ENCODE measurements around the gene DCAF4L1. TPM values are rescaled to one million over a fixed set of nuclear protein-coding genes. Genes with fewer than 3 reads are reported as not detected.

Gene DCAF4L1
- total RNA-seq, 1 donor from 2014 or later, result 0.13 TPM

- H3K36me3 ChIP-seq (ENCODE audit: control insufficient read depth, insufficient read depth, low read length), result peaks cover 1% of the 10 kb centered on the region
- H3K4me3 ChIP-seq (ENCODE audit: low read depth, low read length), result no peak overlapping the region
- peak; percentile 33 for TF ChIP-seq CTCF (IDR thresholded peaks at IDR 0.05; ENCODE audit: insufficient read depth, low read length, poor library complexity, severe bottlenecking)
- no peak for DNase-seq (ENCODE audit: low read depth)
- H3K27me3 ChIP-seq (ENCODE audit: control insufficient read depth, insufficient read depth, low read length), result no peaks in the 10 kb centered on the region
These were observed 23.9 kb upstream of the DCAF4L1 start for GRCh38 chr4:41957634-41958033.

GRCh38 chr4:41963105-41963504, 18.5 kb upstream of the DCAF4L1 start:
- H3K4me3 ChIP-seq (ENCODE audit: low read depth, low read length), result no peak overlapping the region
- TF ChIP-seq CTCF (IDR thresholded peaks at IDR 0.05; ENCODE audit: insufficient read depth, low read length, poor library complexity, severe bottlenecking), result peak; percentile 21
- DNase-seq (ENCODE audit: low read depth), result no peak
- H3K36me3 ChIP-seq (ENCODE audit: control insufficient read depth, insufficient read depth, low read length), result no peaks in the 10 kb centered on the region
- no peaks in the 10 kb centered on the region for H3K27me3 ChIP-seq (ENCODE audit: control insufficient read depth, insufficient read depth, low read length)

GRCh38 chr4:41964401-41964800, 17.2 kb upstream of the DCAF4L1 start:
- Histone ChIP-seq H3K4me3 (ENCODE audit: low read depth, low read length) (no peak overlapping the region), H3K27me3 (ENCODE audit: control insufficient read depth, insufficient read depth, low read length) (no peaks in the 10 kb centered on the region), H3K36me3 (ENCODE audit: control insufficient read depth, insufficient read depth, low read length) (no peaks in the 10 kb centered on the region)
- no peak for DNase-seq (ENCODE audit: low read depth)
- TF ChIP-seq CTCF (IDR thresholded peaks at IDR 0.05; ENCODE audit: insufficient read depth, low read length, poor library complexity, severe bottlenecking), result no peak

GRCh38 chr4:41967392-41967791, 14.2 kb upstream of the DCAF4L1 start:
- no peak for DNase-seq (ENCODE audit: low read depth)
- H3K36me3 ChIP-seq (ENCODE audit: control insufficient read depth, insufficient read depth, low read length), result no peaks in the 10 kb centered on the region
- TF ChIP-seq CTCF (IDR thresholded peaks at IDR 0.05; ENCODE audit: insufficient read depth, low read length, poor library complexity, severe bottlenecking), result no peak

DNA sequence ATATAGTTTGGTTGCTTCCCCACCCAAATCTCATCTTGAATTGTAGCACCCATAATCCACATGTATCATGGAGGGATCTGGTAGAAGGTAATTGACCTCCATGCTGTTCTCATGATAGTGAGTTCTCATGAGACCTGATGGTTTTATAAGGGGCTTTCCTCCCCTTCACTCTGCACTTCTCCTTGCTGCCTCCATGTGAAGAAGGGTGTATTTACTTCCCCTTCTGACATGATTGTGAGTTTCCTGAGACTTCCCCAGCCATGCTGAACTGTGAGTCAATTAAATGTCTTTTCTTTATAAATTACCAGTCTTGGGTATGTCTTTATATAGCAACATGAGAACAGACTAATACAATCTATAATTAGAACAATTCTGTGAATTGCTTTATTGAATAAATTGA, 11.9 kb upstream of the DCAF4L1 start:
- TF ChIP-seq CTCF (IDR thresholded peaks at IDR 0.05; ENCODE audit: insufficient read depth, low read length, poor library complexity, severe bottlenecking), result no peak
- Histone ChIP-seq H3K36me3 (ENCODE audit: control insufficient read depth, insufficient read depth, low read length) (no peaks in the 10 kb centered on the region), H3K27me3 (ENCODE audit: control insufficient read depth, insufficient read depth, low read length) (no peaks in the 10 kb centered on the region), H3K4me3 (ENCODE audit: low read depth, low read length) (no peak overlapping the region)
- no peak for DNase-seq (ENCODE audit: low read depth)

More at GRCh38 chr4:41967392-41967791, 14.2 kb upstream of the DCAF4L1 start:
- no peaks in the 10 kb centered on the region for H3K27me3 ChIP-seq (ENCODE audit: control insufficient read depth, insufficient read depth, low read length)
- no peak overlapping the region for H3K4me3 ChIP-seq (ENCODE audit: low read depth, low read length)

- no peak for DNase-seq (ENCODE audit: low read depth)
- Histone ChIP-seq H3K36me3 (ENCODE audit: control insufficient read depth, insufficient read depth, low read length) (no peaks in the 10 kb centered on the region), H3K4me3 (ENCODE audit: low read depth, low read length) (no peak overlapping the region), H3K27me3 (ENCODE audit: control insufficient read depth, insufficient read depth, low read length) (no peaks in the 10 kb centered on the region)
- no peak for TF ChIP-seq CTCF (IDR thresholded peaks at IDR 0.05; ENCODE audit: insufficient read depth, low read length, poor library complexity, severe bottlenecking)
These were observed 6.2 kb upstream of the DCAF4L1 start for GRCh38 chr4:41975341-41975740.
